ENCODE results near the gene LEO1. TPM values are rescaled to one million over a fixed set of nuclear protein-coding genes. Genes with fewer than 3 reads are reported as not detected.

The LEO1 gene
- total and polyA plus RNA-seq, 2 of the 13 experiments (the other 11 are each of a cell fraction or from before 2014, with no cell fraction given): 17.0 to 60.3 TPM

DNA sequence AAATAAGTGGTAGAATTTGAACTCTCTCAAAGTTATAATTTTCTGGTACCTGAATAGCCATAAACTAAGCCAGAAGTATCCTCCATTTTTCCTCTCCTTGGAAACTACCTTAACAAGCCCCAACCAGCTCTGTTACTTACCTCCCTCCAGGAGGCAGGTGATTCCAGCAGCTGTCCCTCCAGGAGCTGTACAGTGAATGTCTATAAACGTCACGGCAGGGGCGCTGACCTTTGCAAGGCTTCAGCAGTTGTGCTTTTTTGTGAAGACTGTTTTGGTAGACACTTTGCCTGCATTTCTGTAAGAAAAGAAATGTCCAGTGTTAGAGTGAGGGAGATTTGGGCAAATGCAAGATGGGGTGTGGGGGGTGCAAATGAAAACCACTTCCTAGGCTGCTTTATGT is 67.2 kb downstream of the LEO1 start:
- H4K20me1 ChIP-seq (ENCODE audit: insufficient read depth, low read length): no peaks in the 10 kb centered on the region
- intact Hi-C loops (cut with micrococcal nuclease; ENCODE audit: unreplicated experiment): no loop called here
- H3K4me3 ChIP-seq (replicated peaks in 1 of 3; ENCODE audit: insufficient read depth in 1 of 3, low read depth in 2 of 3, low read length in 3 of 3): no peak overlapping the region
- no peak overlapping the region for H3K4me2 ChIP-seq (ENCODE audit: low read depth, low read length)
- H3K4me1 ChIP-seq (ENCODE audit: insufficient read depth, low read length): peaks cover 28% of the 10 kb centered on the region
- H3K79me2 ChIP-seq (ENCODE audit: insufficient read depth, low read length): no peaks in the 10 kb centered on the region
- peaks cover 8 to 33% of the 10 kb centered on the region in 2 experiments for H3K36me3 ChIP-seq (replicated peaks in 1 of 2; ENCODE audit: control insufficient read depth in 1 of 2, insufficient read depth in 2 of 2, low read length in 2 of 2)
- ATAC-seq (no peak), DNase-seq (ENCODE audit: low spot score) (no peak), FAIRE-seq (no peak)
- BruUV-seq (replicated peaks): no TSS peak
- in situ Hi-C loops (cut with HindIII; ENCODE audit: extremely low pct_ligation_motif_present, low pct_unique_long_range_greater_than_20kb): loop anchor here (25.0 kb wide), 1 partner anchor 267 kb away; no protein-coding TSS in a partner anchor
- H3K27me3 ChIP-seq (ENCODE audit: control insufficient read depth in 1 of 2, insufficient read depth in 2 of 2, low read length in 2 of 2): no peaks in the 10 kb centered on the region
- no peak overlapping the region for H3K27ac ChIP-seq (ENCODE audit: extremely low read length, insufficient read depth, low read length)
- CTCF ChIA-PET (ENCODE audit: low intra/inter-chr PET ratio, low total read pairs): no interaction called here
- TF ChIP-seq, protein P1, sequence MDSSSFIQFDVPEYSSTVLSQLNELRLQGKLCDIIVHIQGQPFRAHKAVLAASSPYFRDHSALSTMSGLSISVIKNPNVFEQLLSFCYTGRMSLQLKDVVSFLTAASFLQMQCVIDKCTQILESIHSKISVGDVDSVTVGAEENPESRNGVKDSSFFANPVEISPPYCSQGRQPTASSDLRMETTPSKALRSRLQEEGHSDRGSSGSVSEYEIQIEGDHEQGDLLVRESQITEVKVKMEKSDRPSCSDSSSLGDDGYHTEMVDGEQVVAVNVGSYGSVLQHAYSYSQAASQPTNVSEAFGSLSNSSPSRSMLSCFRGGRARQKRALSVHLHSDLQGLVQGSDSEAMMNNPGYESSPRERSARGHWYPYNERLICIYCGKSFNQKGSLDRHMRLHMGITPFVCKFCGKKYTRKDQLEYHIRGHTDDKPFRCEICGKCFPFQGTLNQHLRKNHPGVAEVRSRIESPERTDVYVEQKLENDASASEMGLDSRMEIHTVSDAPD (CRISPR knock-in tag; IDR thresholded peaks at IDR 0.05): no peak
- TF ChIP-seq SSRP1 (CRISPR knock-in tag; IDR thresholded peaks at IDR 0.05) (no peak), KDM4B (CRISPR knock-in tag; IDR thresholded peaks at IDR 0.05) (no peak), FOSL2 (CRISPR knock-in tag; IDR thresholded peaks at IDR 0.05) (no peak), ZNF136 (CRISPR knock-in tag; IDR thresholded peaks at IDR 0.05; ENCODE audit: low read depth) (no peak), PHB2 (IDR thresholded peaks at IDR 0.05; ENCODE audit: partially characterized antibody) (no peak), ZNF260 (CRISPR knock-in tag; IDR thresholded peaks at IDR 0.05; ENCODE audit: borderline replicate concordance, low read depth) (no peak), UBTF (CRISPR knock-in tag; IDR thresholded peaks at IDR 0.05) (no peak), SNRNP70 (IDR thresholded peaks at IDR 0.05; ENCODE audit: low read depth, low read length) (no peak), ZNF607 (CRISPR knock-in tag; IDR thresholded peaks at IDR 0.05; ENCODE audit: borderline replicate concordance) (no peak), ATF1 (CRISPR knock-in tag; IDR thresholded peaks at IDR 0.05) (no peak), ZFP82 (CRISPR knock-in tag; IDR thresholded peaks at IDR 0.05; ENCODE audit: borderline replicate concordance) (no peak), ARNT2 (CRISPR knock-in tag; IDR thresholded peaks at IDR 0.05; ENCODE audit: low read depth) (no peak), ZNF781 (CRISPR knock-in tag; IDR thresholded peaks at IDR 0.05; ENCODE audit: borderline replicate concordance, not compliant biosample characterization) (no peak), REST (IDR thresholded peaks at IDR 0.05; ENCODE audit: borderline replicate concordance in 1 of 2, low read depth in 1 of 2, low read length in 2 of 2) (no peak), ZNF33A (CRISPR knock-in tag; IDR thresholded peaks at IDR 0.05; ENCODE audit: borderline replicate concordance) (no peak), FOXO1 (CRISPR knock-in tag; IDR thresholded peaks at IDR 0.05) (no peak), SRF (IDR thresholded peaks at IDR 0.05; ENCODE audit: low read depth, low read length) (no peak), HNRNPUL1 (IDR thresholded peaks at IDR 0.05; ENCODE audit: low read depth, low read length) (no peak)
- no peaks in the 10 kb centered on the region for H3K9me3 ChIP-seq (ENCODE audit: low read length)
- no peak overlapping the region for H2AFZ ChIP-seq (ENCODE audit: low read length)
- no peak overlapping the region for H3K9ac ChIP-seq (ENCODE audit: insufficient read depth, low read depth, low read length)
- POLR2A ChIA-PET: no interaction called here
- WGBS (ENCODE audit: low lambda C conversion rate): 93% methylated on average over 3 of the region's 3 CpGs

Measured in HepG2 (cell line).